HCT116 (cell line): ENCODE measurements around the gene PDE4D. TPM values are rescaled to one million over a fixed set of nuclear protein-coding genes. Genes with fewer than 3 reads are reported as not detected.

ENCODE experiments used
- ATAC-seq: fragments of 200-7000 bp; cut with Tn5 transposase; 2 replicates; pipeline ENCODE4 v1.9.1; 2020; ENCODE audit warnings: mild to moderate bottlenecking, moderate library complexity
- BruUV-seq: library from RNA; stranded (reverse); fragments of 400-500 nt; replicated peaks from 2 replicates; lab custom pipeline; 2021; lab: Mats Ljungman, UMichigan
- CTCF ChIA-PET: fragments of 300-600 bp; sonication (Branson Sonifier 250); formaldehyde crosslinking; loops from one replicate; lab custom pipeline; 2021; ENCODE audit warnings: antibody characterized with exemption; lab: Charles Lee
- POLR2A ChIA-PET: fragments of 300-600, 350-600 bp; sonication (Branson Sonifier 250); formaldehyde crosslinking; loops from one replicate; lab custom pipeline; 2021; ENCODE audit warnings: antibody characterized with exemption; lab: Charles Lee
- RAD21 ChIA-PET, 2 experiments: fragments of 300-600 bp; sonication (Branson Sonifier 250); formaldehyde crosslinking; loops; one replicate each; lab custom pipeline; 2023; ENCODE audit warnings: low total read pairs in 2 of 2; ENCODE audit not compliant: uncharacterized antibody in 2 of 2, unreplicated experiment in 2 of 2, low non-redundant PET in 1 of 2; lab: Charles Lee
- DNase-seq: peaks from one replicate; pipeline ENCODE4 v3.0.0-alpha.2; 2010; ENCODE audit warnings: low read depth, low spot score
- H2AFZ ChIP-seq: fragments of 200-600 bp; shearing (Covaris generic), sonication (generic); 2 replicates; pipeline ENCODE4 v1.6.1; 2017; ENCODE audit warnings: low read depth, mixed run types, mixed read lengths, antibody characterized with exemption, low read length; ENCODE audit not compliant: poor library complexity, severe bottlenecking
- H3K27ac ChIP-seq: 2 replicates; pipeline ENCODE4 v1.5.1; 2012; ENCODE audit warnings: low read depth, low read length
- H3K27me3 ChIP-seq: fragments of 200-600 bp; sonication (generic); 2 replicates; pipeline ENCODE4 v1.6.1; 2016; ENCODE audit warnings: mixed run types, low read length, mixed read lengths; ENCODE audit not compliant: insufficient read depth
- H3K36me3 ChIP-seq, 2 experiments: fragments of 200-500 bp in 1 of 2; fragments of 200-600 bp in 1 of 2; sonication (Bioruptor generic) in 1 of 2; sonication (generic) in 1 of 2; 2 replicates each; pipeline versions ENCODE4 v1.5.1 to v1.6.1; 2014 to 2016; ENCODE audit warnings: low read length in 2 of 2, inconsistent platforms in 1 of 2, mixed read lengths in 1 of 2, mixed run types in 1 of 2; ENCODE audit not compliant: insufficient read depth in 2 of 2, control insufficient read depth in 1 of 2
- H3K4me1 ChIP-seq, 2 experiments: fragments of 200-600 bp in 1 of 2; sonication (generic) in 1 of 2; 2 replicates each; pipeline versions ENCODE4 v1.5.1 to v1.6.1; 2012 to 2017; ENCODE audit warnings: low read length in 2 of 2, inconsistent platforms in 1 of 2, mild to moderate bottlenecking in 1 of 2, mixed read lengths in 1 of 2, mixed run types in 1 of 2, moderate library complexity in 1 of 2; ENCODE audit not compliant: insufficient read depth in 2 of 2, control insufficient read depth in 1 of 2
- H3K4me2 ChIP-seq: fragments of 200-600 bp; sonication (generic); 2 replicates; pipeline ENCODE4 v1.6.1; 2017; ENCODE audit warnings: mixed run types, low read length, mixed read lengths
- H3K4me3 ChIP-seq, 2 experiments: fragments of 200-600 bp in 1 of 2; sonication (generic) in 1 of 2; replicated peaks in 1 of 2; 2 replicates each; pipeline ENCODE4 v1.5.1; 2011 to 2016; ENCODE audit warnings: low read length in 2 of 2, control low read depth in 1 of 2, low read depth in 1 of 2, mild to moderate bottlenecking in 1 of 2, mixed read lengths in 1 of 2, mixed run types in 1 of 2
- H3K79me2 ChIP-seq: fragments of 200-600 bp; sonication (generic); 2 replicates; pipeline ENCODE4 v1.6.1; 2017; ENCODE audit warnings: mild to moderate bottlenecking, mixed run types, low read length, moderate library complexity, mixed read lengths; ENCODE audit not compliant: insufficient read depth
- H3K9ac ChIP-seq: fragments of 200-600 bp; sonication (generic); 2 replicates; pipeline ENCODE4 v1.6.1; 2016; ENCODE audit warnings: low read length, mixed read lengths
- H3K9me2 ChIP-seq: fragments of 200-600 bp; sonication (generic), shearing (Covaris generic); 2 replicates; pipeline ENCODE4 v1.6.1; 2017; ENCODE audit warnings: mixed run types, mild to moderate bottlenecking, moderate library complexity; ENCODE audit not compliant: insufficient read depth
- H3K9me3 ChIP-seq, 2 experiments: fragments of 200-500 bp in 1 of 2; fragments of 200-600 bp in 1 of 2; sonication (Bioruptor generic) in 1 of 2; sonication (generic) in 1 of 2; 2 replicates each; pipeline ENCODE4 v1.6.1; 2014 to 2017; ENCODE audit warnings: low read length in 2 of 2, mixed read lengths in 2 of 2, inconsistent platforms in 1 of 2, low read depth in 1 of 2, mild to moderate bottlenecking in 1 of 2, mixed run types in 1 of 2, moderate library complexity in 1 of 2; ENCODE audit not compliant: control insufficient read depth in 1 of 2, insufficient read depth in 1 of 2
- H4K20me1 ChIP-seq: fragments of 200-600 bp; sonication (generic), shearing (Covaris generic); 2 replicates; pipeline ENCODE4 v1.6.1; 2017; ENCODE audit warnings: mixed run types, mild to moderate bottlenecking, moderate library complexity; ENCODE audit not compliant: insufficient read depth
- ATF3 ChIP-seq: IDR thresholded peaks from 2 replicates; pipeline ENCODE4 v1.6.1; 2012
- CBX3 ChIP-seq: IDR thresholded peaks from 2 replicates; pipeline ENCODE4 v1.6.1; 2012; ENCODE audit warnings: low read depth
- CEBPB ChIP-seq: IDR thresholded peaks from 2 replicates; pipeline ENCODE4 v1.6.1; 2012; ENCODE audit warnings: low read depth
- CTCF ChIP-seq, 3 experiments: fragments of 200-600 bp in 1 of 3; sonication (generic) in 1 of 3; IDR thresholded peaks in 2 of 3; conservative IDR thresholded peaks in 1 of 3; 2 replicates each; pipeline ENCODE4 v1.5.1; 2012 to 2017; ENCODE audit warnings: low read depth in 2 of 3, low read length in 2 of 3, antibody characterized with exemption in 1 of 3, borderline replicate concordance in 1 of 3, control low read depth in 1 of 3, mild to moderate bottlenecking in 1 of 3, mixed read lengths in 1 of 3, mixed run types in 1 of 3, moderate library complexity in 1 of 3; ENCODE audit not compliant: insufficient read depth in 1 of 3
- EGR1 ChIP-seq: IDR thresholded peaks from 2 replicates; pipeline ENCODE4 v1.6.1; 2012; ENCODE audit warnings: low read depth
- ELF1 ChIP-seq: IDR thresholded peaks from 2 replicates; pipeline ENCODE4 v1.6.1; 2012; ENCODE audit warnings: low read depth, borderline replicate concordance
- EZH2 ChIP-seq: fragments of 200-600 bp; sonication (generic); IDR thresholded peaks from 2 replicates; pipeline ENCODE4 v1.6.1; 2017; ENCODE audit warnings: antibody characterized with exemption, mixed run types
- EZH2phosphoT487 ChIP-seq: fragments of 200-600 bp; IDR thresholded peaks from 2 replicates; pipeline ENCODE4 v1.6.1; 2018; ENCODE audit warnings: antibody characterized with exemption, borderline replicate concordance
- FOSL1 ChIP-seq: IDR thresholded peaks from 2 replicates; pipeline ENCODE4 v1.6.1; 2012; ENCODE audit warnings: low read depth
- JUND ChIP-seq: IDR thresholded peaks from 2 replicates; pipeline ENCODE4 v1.6.1; 2012
- POLR2A ChIP-seq: IDR thresholded peaks from 2 replicates; pipeline ENCODE4 v1.7.0; 2011; ENCODE audit warnings: borderline replicate concordance; ENCODE audit not compliant: insufficient read depth, insufficient read length; ENCODE audit errors: extremely low read depth
- SIN3A ChIP-seq: IDR thresholded peaks from 2 replicates; pipeline ENCODE4 v1.6.1; 2012; ENCODE audit warnings: low read depth
- SP1 ChIP-seq: IDR thresholded peaks from 2 replicates; pipeline ENCODE4 v1.6.1; 2012; ENCODE audit warnings: low read depth
- TCF7L2 ChIP-seq: IDR thresholded peaks from 2 replicates; pipeline ENCODE4 v1.7.0; 2011; ENCODE audit warnings: borderline replicate concordance, inconsistent platforms; ENCODE audit not compliant: insufficient read depth, insufficient read length; ENCODE audit errors: extremely low read depth
- YY1 ChIP-seq: IDR thresholded peaks from 2 replicates; pipeline ENCODE4 v1.6.1; 2011; ENCODE audit warnings: low read length, low read depth, moderate library complexity, mild to moderate bottlenecking; ENCODE audit not compliant: insufficient replicate concordance; ENCODE audit errors: extremely low read depth
- ZFX ChIP-seq: fragments of 450-650 bp; IDR thresholded peaks from 2 replicates; pipeline ENCODE4 v1.6.1; 2017
- ZNF274 ChIP-seq: fragments of 200-500 bp; sonication (Bioruptor generic); IDR thresholded peaks from 2 replicates; pipeline ENCODE4 v1.6.1; 2014; ENCODE audit warnings: mild to moderate bottlenecking, low read depth, low read length, inconsistent platforms
- intact Hi-C: fragments of 100-400 bp; cut with micrococcal nuclease; formaldehyde crosslinking; loops from 2 replicates; pipeline ENCODE4 v1.10.0; 2022
- total RNA-seq: library from RNA; stranded (reverse); gene quantifications from one replicate; pipeline ENCODE4 v1.2.1, GENCODE V29; 2021; ENCODE audit not compliant: unreplicated experiment
- TF ChIP-seq, protein P1 (sequence below): IDR thresholded peaks from 2 replicates; pipeline ENCODE4 v1.6.1; 2011; ENCODE audit warnings: mild to moderate bottlenecking, low read length, moderate library complexity; ENCODE audit not compliant: insufficient replicate concordance; ENCODE audit errors: extremely low read depth
- TF ChIP-seq, protein P2 (sequence below): IDR thresholded peaks from 2 replicates; pipeline ENCODE4 v1.6.1; 2012

The PDE4D gene
- total RNA-seq, 1 experiment from 2014 or later = 1.1 TPM

DNA sequence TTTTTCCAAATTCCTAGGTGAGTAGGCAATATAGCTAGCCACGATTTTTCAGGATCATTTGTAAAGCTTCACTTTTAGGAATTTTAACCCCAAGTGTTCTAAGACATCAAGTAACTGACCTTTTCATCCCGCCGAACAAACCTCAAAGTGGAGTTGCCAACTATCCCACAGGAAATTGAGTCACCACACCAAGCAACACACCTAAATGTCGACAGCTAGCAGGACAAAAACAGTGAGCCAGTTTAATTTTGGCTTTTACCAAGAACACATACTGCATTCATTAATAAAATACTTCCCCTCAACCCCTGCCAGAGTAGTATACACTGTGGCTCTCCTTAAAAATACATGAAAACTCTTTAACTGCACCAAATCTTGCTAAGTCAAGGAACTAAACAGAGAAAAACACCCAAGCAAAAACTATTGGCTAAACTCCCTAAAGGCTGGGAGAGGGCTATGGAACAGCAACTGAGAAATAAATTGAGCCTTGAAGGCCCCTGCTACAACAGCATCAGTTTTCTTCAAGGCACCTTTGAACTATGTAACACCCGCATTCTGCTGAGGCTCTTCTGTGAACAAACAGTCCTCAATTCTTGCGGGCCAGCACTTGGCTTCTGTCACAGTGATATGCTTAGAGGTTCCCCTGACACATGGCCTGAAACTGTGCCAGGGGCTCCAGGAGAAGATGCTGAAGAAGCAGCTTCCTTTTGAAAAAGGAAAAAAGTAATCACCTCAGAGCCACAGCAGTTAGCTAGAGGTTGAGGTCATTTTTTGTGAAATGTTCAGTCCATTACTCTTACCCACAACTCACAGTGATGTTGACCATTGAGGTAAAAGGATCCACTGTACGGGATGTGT is 851.1 kb downstream of the PDE4D start:
- DNase-seq (no peak), ATAC-seq (no peak)
- Histone ChIP-seq H3K79me2 (no peaks in the 10 kb centered on the region), H4K20me1 (no peaks in the 10 kb centered on the region), H3K27me3 (peaks cover 48% of the 10 kb centered on the region), H3K9ac (no peak overlapping the region), H3K9me3 (no peaks in the 10 kb centered on the region), H3K9me2 (no peaks in the 10 kb centered on the region), H2AFZ (no peak overlapping the region), H3K27ac (no peak overlapping the region), H3K4me1 (peaks cover 2 to 20% of the 10 kb centered on the region in 2 experiments; a peak in 2 of 4 replicates), H3K36me3 (no peaks in the 10 kb centered on the region), H3K4me2 (peak overlapping the region; percentile 17; the same call in 1 of the 2 replicates), H3K4me3 (no peak overlapping the region)
- no TSS peak for BruUV-seq
- RAD21 ChIA-PET = no interaction called here
- TF ChIP-seq SIN3A = no peak
- TF ChIP-seq ZNF274 = no peak
- TF ChIP-seq CTCF (IDR thresholded peaks at IDR 0.05 in 2 of 3, conservative IDR thresholded peaks at IDR 0.05 in 1 of 3; ENCODE audit: borderline replicate concordance in 1 of 3, insufficient read depth in 1 of 3, low read depth in 2 of 3, low read length in 2 of 3) = no peak
- no peak for TF ChIP-seq CEBPB
- TF ChIP-seq FOSL1 = no peak
- TF ChIP-seq SP1 = no peak
- TF ChIP-seq EZH2 = no peak
- TF ChIP-seq, protein P1, sequence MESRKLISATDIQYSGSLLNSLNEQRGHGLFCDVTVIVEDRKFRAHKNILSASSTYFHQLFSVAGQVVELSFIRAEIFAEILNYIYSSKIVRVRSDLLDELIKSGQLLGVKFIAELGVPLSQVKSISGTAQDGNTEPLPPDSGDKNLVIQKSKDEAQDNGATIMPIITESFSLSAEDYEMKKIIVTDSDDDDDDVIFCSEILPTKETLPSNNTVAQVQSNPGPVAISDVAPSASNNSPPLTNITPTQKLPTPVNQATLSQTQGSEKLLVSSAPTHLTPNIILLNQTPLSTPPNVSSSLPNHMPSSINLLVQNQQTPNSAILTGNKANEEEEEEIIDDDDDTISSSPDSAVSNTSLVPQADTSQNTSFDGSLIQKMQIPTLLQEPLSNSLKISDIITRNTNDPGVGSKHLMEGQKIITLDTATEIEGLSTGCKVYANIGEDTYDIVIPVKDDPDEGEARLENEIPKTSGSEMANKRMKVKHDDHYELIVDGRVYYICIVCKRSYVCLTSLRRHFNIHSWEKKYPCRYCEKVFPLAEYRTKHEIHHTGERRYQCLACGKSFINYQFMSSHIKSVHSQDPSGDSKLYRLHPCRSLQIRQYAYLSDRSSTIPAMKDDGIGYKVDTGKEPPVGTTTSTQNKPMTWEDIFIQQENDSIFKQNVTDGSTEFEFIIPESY = no peak
- no peak for TF ChIP-seq JUND
- no peak for TF ChIP-seq POLR2A
- TF ChIP-seq CBX3 = no peak
- TF ChIP-seq, protein P2, sequence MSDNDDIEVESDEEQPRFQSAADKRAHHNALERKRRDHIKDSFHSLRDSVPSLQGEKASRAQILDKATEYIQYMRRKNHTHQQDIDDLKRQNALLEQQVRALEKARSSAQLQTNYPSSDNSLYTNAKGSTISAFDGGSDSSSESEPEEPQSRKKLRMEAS = no peak
- no peak for TF ChIP-seq YY1
- TF ChIP-seq EGR1 = no peak
- TF ChIP-seq ZFX = no peak
- TF ChIP-seq TCF7L2 = no peak
- TF ChIP-seq ELF1 = no peak
- TF ChIP-seq EZH2phosphoT487 = no peak
- TF ChIP-seq ATF3 = no peak
- CTCF ChIA-PET = interaction anchor here (0.9 kb wide), 1 partner anchor 145 kb away, joined by 3 read pairs; no protein-coding TSS in a partner anchor
- POLR2A ChIA-PET = no interaction called here
- intact Hi-C loops = no loop called here
